Measurements from ENCODE around the gene ASXL2.

The ASXL2 gene

DNA sequence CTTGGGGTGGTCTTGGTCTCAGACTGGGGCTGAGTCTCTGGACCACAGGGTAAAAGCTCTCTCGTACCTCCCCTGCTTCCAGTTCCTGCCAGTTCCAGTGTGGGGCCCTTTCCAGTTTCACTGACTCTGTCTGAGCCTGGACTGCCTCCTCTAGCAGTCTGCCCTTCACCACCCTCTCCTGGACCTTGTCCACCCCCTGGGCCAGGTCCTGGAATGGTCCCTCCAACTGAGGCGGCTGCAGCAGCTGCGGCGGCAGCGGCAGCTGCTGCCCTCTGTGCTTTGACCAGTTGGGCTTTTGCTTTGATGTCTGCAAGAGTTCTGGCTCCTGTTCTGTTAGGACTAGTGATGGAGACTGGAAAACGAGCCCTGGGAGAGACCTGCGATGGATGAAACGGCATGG, 134.2 kb downstream of the ASXL2 start:
- TF ChIP-seq TAF1 (IDR thresholded peaks at IDR 0.05; ENCODE audit: low read depth) = no peak
- TF ChIP-seq, protein P1, sequence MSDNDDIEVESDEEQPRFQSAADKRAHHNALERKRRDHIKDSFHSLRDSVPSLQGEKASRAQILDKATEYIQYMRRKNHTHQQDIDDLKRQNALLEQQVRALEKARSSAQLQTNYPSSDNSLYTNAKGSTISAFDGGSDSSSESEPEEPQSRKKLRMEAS (IDR thresholded peaks at IDR 0.05) = no peak

DNA sequence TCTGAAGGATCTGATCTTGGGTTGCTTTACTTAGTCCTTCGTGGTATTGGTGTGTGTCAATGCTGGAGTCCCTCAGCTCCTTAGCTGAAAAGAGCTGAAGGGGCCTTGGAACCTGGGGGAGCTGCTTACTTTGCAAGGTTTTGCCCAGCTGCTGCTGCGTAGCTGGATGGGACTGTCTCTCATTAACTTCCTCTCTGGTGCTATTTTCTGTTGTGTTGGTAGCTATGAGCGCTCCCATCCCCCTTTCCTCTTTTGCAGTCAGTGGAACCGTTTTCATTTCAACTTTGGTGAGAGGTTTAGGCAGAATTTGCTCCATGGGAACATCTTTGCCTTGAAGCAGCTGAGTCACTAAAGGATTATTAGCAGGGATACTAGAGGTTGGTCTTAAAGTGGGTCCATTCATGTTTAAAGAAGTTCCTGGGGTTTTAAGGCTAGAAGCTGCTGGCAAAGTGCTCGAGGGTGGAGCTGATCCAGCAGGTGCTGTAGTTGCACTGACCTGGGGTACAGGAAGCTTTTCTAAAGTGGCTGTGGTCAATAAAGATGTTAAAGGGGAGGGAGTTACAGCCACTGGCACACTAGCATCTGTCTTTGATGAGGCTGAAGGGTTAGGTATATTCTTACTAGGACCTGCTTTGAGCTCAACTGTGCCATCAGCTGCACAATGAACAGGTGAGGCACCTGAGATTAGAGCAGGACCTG, 135.0 kb downstream of the ASXL2 start:
- TF ChIP-seq, protein P2, sequence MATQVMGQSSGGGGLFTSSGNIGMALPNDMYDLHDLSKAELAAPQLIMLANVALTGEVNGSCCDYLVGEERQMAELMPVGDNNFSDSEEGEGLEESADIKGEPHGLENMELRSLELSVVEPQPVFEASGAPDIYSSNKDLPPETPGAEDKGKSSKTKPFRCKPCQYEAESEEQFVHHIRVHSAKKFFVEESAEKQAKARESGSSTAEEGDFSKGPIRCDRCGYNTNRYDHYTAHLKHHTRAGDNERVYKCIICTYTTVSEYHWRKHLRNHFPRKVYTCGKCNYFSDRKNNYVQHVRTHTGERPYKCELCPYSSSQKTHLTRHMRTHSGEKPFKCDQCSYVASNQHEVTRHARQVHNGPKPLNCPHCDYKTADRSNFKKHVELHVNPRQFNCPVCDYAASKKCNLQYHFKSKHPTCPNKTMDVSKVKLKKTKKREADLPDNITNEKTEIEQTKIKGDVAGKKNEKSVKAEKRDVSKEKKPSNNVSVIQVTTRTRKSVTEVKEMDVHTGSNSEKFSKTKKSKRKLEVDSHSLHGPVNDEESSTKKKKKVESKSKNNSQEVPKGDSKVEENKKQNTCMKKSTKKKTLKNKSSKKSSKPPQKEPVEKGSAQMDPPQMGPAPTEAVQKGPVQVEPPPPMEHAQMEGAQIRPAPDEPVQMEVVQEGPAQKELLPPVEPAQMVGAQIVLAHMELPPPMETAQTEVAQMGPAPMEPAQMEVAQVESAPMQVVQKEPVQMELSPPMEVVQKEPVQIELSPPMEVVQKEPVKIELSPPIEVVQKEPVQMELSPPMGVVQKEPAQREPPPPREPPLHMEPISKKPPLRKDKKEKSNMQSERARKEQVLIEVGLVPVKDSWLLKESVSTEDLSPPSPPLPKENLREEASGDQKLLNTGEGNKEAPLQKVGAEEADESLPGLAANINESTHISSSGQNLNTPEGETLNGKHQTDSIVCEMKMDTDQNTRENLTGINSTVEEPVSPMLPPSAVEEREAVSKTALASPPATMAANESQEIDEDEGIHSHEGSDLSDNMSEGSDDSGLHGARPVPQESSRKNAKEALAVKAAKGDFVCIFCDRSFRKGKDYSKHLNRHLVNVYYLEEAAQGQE (IDR thresholded peaks at IDR 0.05; ENCODE audit: low read depth) = no peak
- TF ChIP-seq ZBTB7A (IDR thresholded peaks at IDR 0.05; ENCODE audit: low read depth) (no peak), YY1 (IDR thresholded peaks at IDR 0.05; ENCODE audit: low read depth) (no peak), EP300 (IDR thresholded peaks at IDR 0.05; ENCODE audit: borderline replicate concordance) (no peak), RAD21 (IDR thresholded peaks at IDR 0.05; ENCODE audit: low read depth) (no peak), TCF12 (IDR thresholded peaks at IDR 0.05; ENCODE audit: low read depth) (no peak), CEBPB (IDR thresholded peaks at IDR 0.05) (no peak), CREB1 (IDR thresholded peaks at IDR 0.05; ENCODE audit: low read depth) (no peak), TEAD4 (IDR thresholded peaks at IDR 0.05) (no peak)

DNA sequence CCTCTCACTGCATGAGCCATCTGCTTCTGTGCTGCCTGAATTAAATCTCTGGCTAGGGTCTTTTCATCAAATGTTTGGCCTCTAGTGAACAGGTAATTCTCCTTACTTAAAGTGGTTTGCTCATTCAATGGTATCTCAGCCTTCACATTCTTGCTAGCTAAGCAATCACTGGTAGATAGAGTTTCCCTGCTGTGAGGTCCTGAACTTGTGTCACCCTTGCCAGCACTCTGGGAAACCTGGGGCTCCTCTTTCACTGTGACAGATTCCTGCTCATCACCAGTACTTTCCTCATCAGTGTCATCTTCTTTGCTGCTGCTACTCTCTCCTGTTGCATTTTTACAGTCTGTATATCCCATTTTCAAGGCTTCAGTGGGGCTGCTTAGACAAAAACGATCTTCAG, 135.8 kb downstream of the ASXL2 start:
- TF ChIP-seq FOXM1 (IDR thresholded peaks at IDR 0.05; ENCODE audit: borderline replicate concordance, low read depth) (no peak), ZBTB7A (IDR thresholded peaks at IDR 0.05; ENCODE audit: low read depth) (no peak), CEBPB (IDR thresholded peaks at IDR 0.05) (no peak), NFIC (IDR thresholded peaks at IDR 0.05) (no peak), TCF12 (IDR thresholded peaks at IDR 0.05; ENCODE audit: low read depth) (no peak), YY1 (IDR thresholded peaks at IDR 0.05; ENCODE audit: low read depth) (no peak), TAF1 (IDR thresholded peaks at IDR 0.05; ENCODE audit: low read depth) (no peak), EP300 (IDR thresholded peaks at IDR 0.05; ENCODE audit: borderline replicate concordance) (no peak)
- TF ChIP-seq, protein P1 (IDR thresholded peaks at IDR 0.05) = no peak
- TF ChIP-seq, protein P3, sequence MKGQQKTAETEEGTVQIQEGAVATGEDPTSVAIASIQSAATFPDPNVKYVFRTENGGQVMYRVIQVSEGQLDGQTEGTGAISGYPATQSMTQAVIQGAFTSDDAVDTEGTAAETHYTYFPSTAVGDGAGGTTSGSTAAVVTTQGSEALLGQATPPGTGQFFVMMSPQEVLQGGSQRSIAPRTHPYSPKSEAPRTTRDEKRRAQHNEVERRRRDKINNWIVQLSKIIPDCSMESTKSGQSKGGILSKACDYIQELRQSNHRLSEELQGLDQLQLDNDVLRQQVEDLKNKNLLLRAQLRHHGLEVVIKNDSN (IDR thresholded peaks at IDR 0.05) = no peak

DNA sequence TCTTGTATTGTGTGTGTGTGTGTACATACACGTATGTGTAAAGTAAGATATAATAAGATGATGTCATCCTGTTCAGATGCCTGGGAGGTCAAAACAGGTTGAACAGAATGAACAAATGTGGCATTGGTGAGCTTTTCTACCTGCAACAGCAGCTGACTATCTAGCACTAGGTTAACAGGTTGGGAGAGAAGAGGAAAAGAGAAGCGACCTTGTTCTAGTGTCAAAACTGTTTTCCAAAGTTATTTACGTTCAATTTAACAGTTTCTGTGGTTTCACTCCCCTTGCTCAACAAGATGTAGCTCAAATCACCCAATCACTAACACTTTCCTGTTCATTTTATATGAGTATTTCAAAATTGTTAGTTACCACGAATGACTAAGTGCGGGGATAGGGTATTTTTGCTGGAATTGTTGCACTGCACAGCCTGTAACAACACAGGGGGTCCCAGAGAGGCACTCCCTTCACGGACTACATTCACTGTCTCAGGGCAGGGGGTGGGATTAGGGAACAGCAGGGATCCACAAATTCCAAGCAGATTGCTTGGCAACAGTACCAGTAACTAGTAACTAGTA, 137.4 kb downstream of the ASXL2 start:
- TF ChIP-seq, protein P2 (IDR thresholded peaks at IDR 0.05; ENCODE audit: low read depth) = no peak
- TF ChIP-seq YY1 (IDR thresholded peaks at IDR 0.05; ENCODE audit: low read depth) = no peak
- TF ChIP-seq TEAD4 (IDR thresholded peaks at IDR 0.05) = peak; percentile 67; the same call in 1 of the 2 replicates
- no peak for TF ChIP-seq CEBPB (IDR thresholded peaks at IDR 0.05)
- TF ChIP-seq TCF12 (IDR thresholded peaks at IDR 0.05; ENCODE audit: low read depth) = no peak
- TF ChIP-seq NFIC (IDR thresholded peaks at IDR 0.05) = peak; percentile 33; the same call in 1 of the 2 replicates
- TF ChIP-seq TAF1 (IDR thresholded peaks at IDR 0.05; ENCODE audit: low read depth) = no peak

DNA sequence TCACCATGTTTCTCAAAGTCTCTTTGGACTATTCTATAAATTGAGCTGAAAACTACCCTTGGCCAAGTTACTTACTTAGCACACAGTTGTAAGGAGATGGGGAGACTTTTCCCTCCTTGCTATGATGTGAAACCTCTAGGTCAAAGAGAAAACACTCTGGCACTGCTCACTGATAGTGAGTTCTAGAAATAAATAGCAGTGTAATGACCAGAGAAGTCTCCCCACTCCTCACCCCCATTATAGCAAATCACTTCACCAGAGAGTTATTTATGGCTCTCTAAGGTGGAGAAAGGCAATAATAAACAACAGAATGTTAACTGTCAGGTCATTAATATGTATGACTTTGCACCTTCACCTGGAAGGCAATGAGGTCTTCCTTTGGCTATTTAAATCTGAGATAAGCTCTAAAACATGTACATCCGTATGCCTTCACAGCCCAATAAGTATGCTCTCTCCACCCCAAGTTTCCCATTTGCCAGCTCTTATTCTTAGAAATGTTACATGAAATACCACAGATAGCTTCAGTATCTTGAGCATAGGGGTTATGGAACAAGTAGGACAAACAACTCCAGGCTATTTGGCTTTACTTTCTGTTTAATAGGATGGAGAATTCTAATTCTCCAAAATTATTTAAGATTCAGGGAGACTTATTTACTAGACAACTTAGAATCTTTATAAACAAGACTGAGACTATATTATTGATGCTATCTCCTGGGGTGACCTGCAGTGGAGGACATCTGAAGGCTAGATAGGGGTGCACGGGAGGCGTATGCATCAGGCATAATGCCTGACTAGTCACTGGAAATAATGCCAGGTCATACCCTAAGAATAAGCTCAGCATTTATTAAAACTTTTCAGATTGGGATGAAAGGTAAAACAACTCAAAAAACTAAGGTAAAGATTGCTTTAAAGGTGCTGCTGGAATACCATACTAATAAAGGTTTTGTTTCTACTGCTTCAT, 139.6 kb downstream of the ASXL2 start:
- TF ChIP-seq RAD21 (IDR thresholded peaks at IDR 0.05; ENCODE audit: low read depth) = no peak
- TF ChIP-seq, protein P2 (IDR thresholded peaks at IDR 0.05; ENCODE audit: low read depth) = no peak
